Measurements from ENCODE around the gene TMEM245. TPM values are rescaled to one million over a fixed set of nuclear protein-coding genes. Genes with fewer than 3 reads are reported as not detected.

TMEM245 gene
- total RNA-seq, 1 experiment from 2014 or later: 60.3 TPM

DNA sequence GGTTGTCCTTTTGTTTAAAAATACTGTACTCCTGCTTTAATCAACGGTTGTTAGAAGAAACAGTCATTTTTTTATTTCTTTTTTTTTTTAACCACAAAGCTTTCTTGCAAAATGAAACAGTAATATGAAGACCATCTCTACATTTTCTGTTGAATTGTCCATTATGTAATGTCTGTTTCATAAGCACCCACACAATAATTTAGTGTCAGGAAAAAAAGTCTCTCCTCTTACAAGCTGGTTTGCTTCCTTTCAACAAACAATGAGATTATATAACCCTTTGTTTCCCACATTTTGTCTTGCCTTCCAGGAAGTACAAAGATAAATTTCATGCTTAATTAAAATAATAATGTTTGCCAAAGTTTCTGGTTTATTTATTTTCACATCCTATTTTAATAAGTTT, 123.1 kb downstream of the TMEM245 start:
- no peak overlapping the region for H2AFZ ChIP-seq
- peaks cover 6% of the 10 kb centered on the region for H3K4me1 ChIP-seq (replicated peaks; ENCODE audit: insufficient read depth)
- H3K9me2 ChIP-seq (ENCODE audit: insufficient read depth): 0 out of 2 replicates have a peak, but pooled peaks cover 4% of the 10 kb centered on the region
- H3K27me3 ChIP-seq (ENCODE audit: insufficient read depth, low read depth): no peaks in the 10 kb centered on the region
- CTCF ChIA-PET: no interaction called here
- H3K79me2 ChIP-seq (ENCODE audit: low read depth): peaks cover 49% of the 10 kb centered on the region
- H3K36me3 ChIP-seq (ENCODE audit: low read depth): peaks cover 21% of the 10 kb centered on the region
- no peaks in the 10 kb centered on the region for H4K20me1 ChIP-seq (ENCODE audit: insufficient read depth)
- peaks cover 9% of the 10 kb centered on the region; the same call in 1 of the 2 replicates for H3F3A ChIP-seq (ENCODE audit: insufficient read depth, low read depth)
- intact Hi-C loops (cut with micrococcal nuclease; ENCODE audit: unreplicated experiment): no loop called here
- POLR2A ChIA-PET (ENCODE audit: unreplicated experiment): no interaction called here
- BruUV-seq (replicated peaks): no TSS peak
- DNase-seq: no peak
- no peak overlapping the region for H3K27ac ChIP-seq
- no peaks in the 10 kb centered on the region for H3K9me3 ChIP-seq (ENCODE audit: insufficient read depth, low read depth)
- no peak overlapping the region for H3K4me3 ChIP-seq
- H3K4me2 ChIP-seq: no peak overlapping the region
- TF ChIP-seq EZH2 (IDR thresholded peaks at IDR 0.05; ENCODE audit: low read depth): no peak

DNA sequence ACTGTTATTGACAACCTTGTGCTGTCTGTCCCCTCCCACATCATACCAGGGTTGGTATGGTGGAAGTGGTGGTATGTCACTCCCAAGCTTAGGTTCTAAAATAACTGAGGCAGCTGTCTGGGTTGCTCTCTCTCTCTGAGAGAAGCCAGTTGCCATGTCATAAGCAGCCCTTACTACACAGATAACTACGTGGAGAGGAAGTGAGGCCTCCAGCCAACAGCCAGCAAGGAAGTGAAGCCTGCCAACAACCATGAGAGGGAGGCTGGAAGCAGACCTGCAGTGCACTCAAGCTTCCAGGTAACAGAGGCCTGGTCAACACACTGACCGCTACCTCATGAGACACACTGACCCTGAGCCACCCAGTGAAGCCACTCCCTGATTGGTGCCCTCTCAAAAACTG, 125.1 kb downstream of the TMEM245 start:
- H3K27me3 ChIP-seq (ENCODE audit: insufficient read depth, low read depth): no peaks in the 10 kb centered on the region
- no peak overlapping the region for H2AFZ ChIP-seq
- H3K9me2 ChIP-seq (ENCODE audit: insufficient read depth): 0 out of 2 replicates have a peak, but pooled peaks cover 4% of the 10 kb centered on the region
- peaks cover 29% of the 10 kb centered on the region for H3K36me3 ChIP-seq (ENCODE audit: low read depth)
- no TSS peak for BruUV-seq (replicated peaks)
- H4K20me1 ChIP-seq (ENCODE audit: insufficient read depth): no peaks in the 10 kb centered on the region
- no peaks in the 10 kb centered on the region for H3F3A ChIP-seq (ENCODE audit: insufficient read depth, low read depth)
- POLR2A ChIA-PET (ENCODE audit: unreplicated experiment): no interaction called here
- H3K4me1 ChIP-seq (replicated peaks; ENCODE audit: insufficient read depth): no peaks in the 10 kb centered on the region
- H3K4me2 ChIP-seq: no peak overlapping the region
- no peak overlapping the region for H3K27ac ChIP-seq
- intact Hi-C loops (cut with micrococcal nuclease; ENCODE audit: unreplicated experiment): no loop called here
- TF ChIP-seq CTCF (conservative IDR thresholded peaks at IDR 0.05) (no peak), EZH2 (IDR thresholded peaks at IDR 0.05; ENCODE audit: low read depth) (no peak)
- no peaks in the 10 kb centered on the region for H3K9me3 ChIP-seq (ENCODE audit: insufficient read depth, low read depth)
- no peak for DNase-seq
- H3K79me2 ChIP-seq (ENCODE audit: low read depth): peaks cover 35% of the 10 kb centered on the region
- no peak overlapping the region for H3K4me3 ChIP-seq
- CTCF ChIA-PET: no interaction called here

DNA sequence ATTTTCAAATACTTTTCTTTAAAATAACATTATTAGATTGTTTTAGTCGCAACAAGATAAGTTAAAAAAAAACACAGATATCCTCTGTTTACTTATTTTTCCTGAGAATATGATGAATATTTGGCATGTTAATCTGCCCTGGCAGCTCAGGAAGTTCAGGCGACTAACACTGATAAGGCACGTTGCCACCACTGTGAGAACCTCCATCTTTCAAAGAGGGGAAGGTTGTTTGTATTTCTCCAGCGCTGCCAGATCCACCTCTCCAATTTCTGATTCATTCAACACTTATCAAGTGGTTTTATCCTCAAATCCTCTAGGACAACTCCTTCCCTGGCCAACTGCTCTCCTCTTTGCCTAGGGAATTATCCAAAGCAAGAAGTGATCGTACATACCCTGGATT, 128.3 kb downstream of the TMEM245 start:
- DNase-seq: no peak
- no peaks in the 10 kb centered on the region for H3K4me1 ChIP-seq (replicated peaks; ENCODE audit: insufficient read depth)
- BruUV-seq (replicated peaks): no TSS peak
- H3K4me3 ChIP-seq: no peak overlapping the region
- no peak for TF ChIP-seq CTCF (conservative IDR thresholded peaks at IDR 0.05)
- H3F3A ChIP-seq (ENCODE audit: insufficient read depth, low read depth): no peaks in the 10 kb centered on the region
- POLR2A ChIA-PET (ENCODE audit: unreplicated experiment): interaction anchor here (0.5 kb wide), 1 partner anchor 48 kb away, joined by 3 read pairs; no protein-coding TSS in a partner anchor
- intact Hi-C loops (cut with micrococcal nuclease; ENCODE audit: unreplicated experiment): no loop called here
- H3K9me2 ChIP-seq (ENCODE audit: insufficient read depth): no peaks in the 10 kb centered on the region
- no peak overlapping the region for H3K4me2 ChIP-seq
- no peak overlapping the region for H2AFZ ChIP-seq
- no peaks in the 10 kb centered on the region for H3K27me3 ChIP-seq (ENCODE audit: insufficient read depth, low read depth)
- no peaks in the 10 kb centered on the region for H3K9me3 ChIP-seq (ENCODE audit: insufficient read depth, low read depth)
- H3K79me2 ChIP-seq (ENCODE audit: low read depth): peaks cover 14% of the 10 kb centered on the region; the same call in 1 of the 2 replicates
- CTCF ChIA-PET: no interaction called here
- H4K20me1 ChIP-seq (ENCODE audit: insufficient read depth): no peaks in the 10 kb centered on the region
- no peak overlapping the region for H3K27ac ChIP-seq
- peaks cover 30% of the 10 kb centered on the region for H3K36me3 ChIP-seq (ENCODE audit: low read depth)

GRCh38 chr9:108983885-108984284, 135.9 kb downstream of the TMEM245 start:
- POLR2A ChIA-PET (ENCODE audit: unreplicated experiment): no interaction called here
- no peaks in the 10 kb centered on the region for H3K79me2 ChIP-seq (ENCODE audit: low read depth)
- no peak overlapping the region for H2AFZ ChIP-seq
- BruUV-seq (replicated peaks): no TSS peak
- H3F3A ChIP-seq (ENCODE audit: insufficient read depth, low read depth): no peaks in the 10 kb centered on the region
- intact Hi-C loops (cut with micrococcal nuclease; ENCODE audit: unreplicated experiment): no loop called here
- H3K4me1 ChIP-seq (replicated peaks; ENCODE audit: insufficient read depth): no peaks in the 10 kb centered on the region
- no peaks in the 10 kb centered on the region for H4K20me1 ChIP-seq (ENCODE audit: insufficient read depth)
- no peak overlapping the region for H3K4me3 ChIP-seq
- TF ChIP-seq EZH2 (IDR thresholded peaks at IDR 0.05; ENCODE audit: low read depth) (no peak), CTCF (conservative IDR thresholded peaks at IDR 0.05) (no peak)
- no peaks in the 10 kb centered on the region for H3K27me3 ChIP-seq (ENCODE audit: insufficient read depth, low read depth)
- H3K4me2 ChIP-seq: no peak overlapping the region
- H3K27ac ChIP-seq: no peak overlapping the region
- no peak for DNase-seq
- H3K36me3 ChIP-seq (ENCODE audit: low read depth): peaks cover 12% of the 10 kb centered on the region
- no peaks in the 10 kb centered on the region for H3K9me2 ChIP-seq (ENCODE audit: insufficient read depth)
- CTCF ChIA-PET: no interaction called here
- no peaks in the 10 kb centered on the region for H3K9me3 ChIP-seq (ENCODE audit: insufficient read depth, low read depth)

Data from PC-9 (cell line).